ENCODE measurements around the gene ACTA1.

GRCh38 chr1:229433364-229434004 is 410 bp downstream of the ACTA1 start:
- TF ChIP-seq CTCF (IDR thresholded peaks at IDR 0.05) = no peak
- TF ChIP-seq POLR2AphosphoS5 (IDR thresholded peaks at IDR 0.05) = no peak
- no peak for TF ChIP-seq POLR2A (IDR thresholded peaks at IDR 0.05)
